Mesodermal cell (in vitro differentiated cells): ENCODE results near the gene IL12RB1. TPM values are rescaled to one million over a fixed set of nuclear protein-coding genes. Genes with fewer than 3 reads are reported as not detected.

Source experiments
- H3K27ac ChIP-seq: 2 replicates; pipeline ENCODE4 v1.7.0; 2013; ENCODE audit warnings: mild to moderate bottlenecking, low read depth, low read length, moderate library complexity; ENCODE audit not compliant: severe bottlenecking
- H3K36me3 ChIP-seq: 2 replicates; pipeline ENCODE4 v1.7.1; 2013; ENCODE audit warnings: mild to moderate bottlenecking, low read length, moderate library complexity; ENCODE audit not compliant: control insufficient read depth, insufficient read depth
- H3K4me1 ChIP-seq: one replicate; pipeline ENCODE4 v1.7.1; 2013; ENCODE audit warnings: mild to moderate bottlenecking, low read length; ENCODE audit not compliant: insufficient read depth, control insufficient read depth, poor library complexity, severe bottlenecking
- H3K4me3 ChIP-seq: 2 replicates; pipeline ENCODE4 v1.7.0; 2013; ENCODE audit warnings: low read length, control low read depth, mild to moderate bottlenecking; ENCODE audit not compliant: insufficient read depth, poor library complexity, severe bottlenecking; ENCODE audit errors: extremely low read depth
- H3K9me3 ChIP-seq: 2 replicates; pipeline ENCODE4 v1.7.1; 2013; ENCODE audit warnings: mild to moderate bottlenecking, low read length, moderate library complexity; ENCODE audit not compliant: control insufficient read depth
- WGBS, 2 experiments: methylation state at CpG; one replicate each; pipeline ENCODE4 v1.1.5; 2013; ENCODE audit warnings: missing lambda C conversion rate in 2 of 2; ENCODE audit not compliant: insufficient coverage in 2 of 2; 5-methylcytosine and 5-hydroxymethylcytosine counted together
- polyA plus RNA-seq, 2 experiments: library from polyadenylated mRNA; stranded (reverse); fragments of 50-300 nt; gene quantifications; one replicate each; pipeline ENCODE4 v1.2.3, GENCODE V29; 2013

The IL12RB1 gene
- polyA plus RNA-seq (2013, experiment 1 of 2): not detected
- not detected for polyA plus RNA-seq (2013, experiment 2 of 2)

DNA sequence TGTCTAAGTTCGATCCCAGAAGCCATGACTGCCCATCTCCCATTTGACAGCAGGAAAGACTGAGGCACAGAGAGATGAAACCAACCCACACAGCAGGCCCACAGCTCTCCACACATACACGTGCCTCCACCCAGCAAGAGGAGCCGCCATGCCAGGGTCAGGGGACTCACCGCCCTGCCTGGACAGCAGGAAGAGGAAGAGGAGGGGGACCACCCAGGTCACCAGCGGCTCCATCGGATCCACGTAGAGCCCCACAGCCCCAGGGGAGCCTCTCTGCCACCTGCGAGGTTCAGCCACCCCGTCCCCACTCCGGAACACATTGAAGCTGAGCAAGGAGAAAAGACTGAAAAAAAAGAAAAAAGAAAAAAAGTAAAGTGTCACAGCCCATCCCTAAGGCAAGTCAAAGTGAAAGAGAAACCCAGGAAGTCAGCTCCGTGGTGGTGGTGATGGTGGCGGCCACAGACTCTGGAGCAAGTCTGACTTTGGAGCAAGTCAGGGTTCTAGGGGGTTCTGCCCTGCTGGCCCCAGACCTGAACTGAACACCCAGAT lies at the start of gene IL12RB1:
TSS of gene IL12RB1 (minus strand) at position 345 of the 549 bp plus-strand sequence. CDS start at position 234, 111 bp downstream.
- Histone ChIP-seq H3K27ac (no peak within 1 kb of the TSS), H3K4me3 (no peak within 1 kb of the TSS), H3K9me3 (no peaks in the 10 kb centered on the region), H3K36me3 (no peaks in the 10 kb centered on the region), H3K4me1 (no peaks in the 10 kb centered on the region)
- WGBS, 2 experiments: 79 to 82% methylated on average over 9 to 10 of the region's 12 CpGs

DNA sequence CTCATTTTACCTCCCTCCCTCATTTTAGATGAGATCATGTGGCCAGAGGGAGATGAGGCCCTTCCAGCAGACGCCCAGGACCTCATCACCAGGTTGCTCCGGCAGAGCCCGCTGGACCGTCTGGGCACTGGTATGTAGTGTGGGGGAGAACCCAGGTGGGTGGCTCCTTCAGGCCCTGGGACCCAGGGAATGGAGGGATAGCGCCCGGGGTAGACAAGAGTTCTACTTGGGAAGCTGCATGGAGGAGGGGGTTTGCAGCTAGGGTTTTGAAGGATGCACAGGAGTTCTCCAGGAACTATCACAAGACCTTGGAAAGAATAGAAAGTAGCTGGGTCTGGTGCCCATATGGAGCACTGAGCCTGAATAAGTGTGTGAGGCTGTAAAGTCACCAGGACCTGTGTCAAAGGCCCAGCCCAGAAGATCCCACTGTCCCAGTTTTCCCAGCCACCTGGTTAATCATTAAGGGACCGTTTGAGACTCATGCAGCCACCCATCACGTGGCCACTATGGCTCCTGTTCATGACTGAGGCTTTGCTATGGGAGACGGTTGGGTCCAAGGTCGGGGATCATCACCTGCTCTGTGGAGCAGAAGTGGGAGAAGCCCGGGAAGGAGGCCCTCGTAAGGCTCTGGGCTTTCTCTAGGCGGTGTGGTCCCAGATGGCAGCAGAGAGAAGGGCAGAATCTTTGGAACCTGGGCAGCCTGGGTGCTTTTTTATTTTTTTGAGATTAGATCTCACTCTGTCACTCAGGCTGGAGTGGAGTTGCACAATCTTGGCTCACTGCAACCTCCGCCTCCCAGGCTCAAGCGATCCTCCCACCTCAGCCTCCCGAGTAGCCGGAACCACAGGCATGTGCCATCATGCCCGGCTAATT lies 49.2 kb upstream of the IL12RB1 start:
- Histone ChIP-seq H3K27ac (no peak overlapping the region), H3K36me3 (peaks cover 33% of the 10 kb centered on the region), H3K4me1 (no peaks in the 10 kb centered on the region), H3K9me3 (no peaks in the 10 kb centered on the region), H3K4me3 (no peak overlapping the region)
- 92 to 94% methylated on average over 16 to 17 of the region's 18 CpGs for WGBS, 2 experiments

DNA sequence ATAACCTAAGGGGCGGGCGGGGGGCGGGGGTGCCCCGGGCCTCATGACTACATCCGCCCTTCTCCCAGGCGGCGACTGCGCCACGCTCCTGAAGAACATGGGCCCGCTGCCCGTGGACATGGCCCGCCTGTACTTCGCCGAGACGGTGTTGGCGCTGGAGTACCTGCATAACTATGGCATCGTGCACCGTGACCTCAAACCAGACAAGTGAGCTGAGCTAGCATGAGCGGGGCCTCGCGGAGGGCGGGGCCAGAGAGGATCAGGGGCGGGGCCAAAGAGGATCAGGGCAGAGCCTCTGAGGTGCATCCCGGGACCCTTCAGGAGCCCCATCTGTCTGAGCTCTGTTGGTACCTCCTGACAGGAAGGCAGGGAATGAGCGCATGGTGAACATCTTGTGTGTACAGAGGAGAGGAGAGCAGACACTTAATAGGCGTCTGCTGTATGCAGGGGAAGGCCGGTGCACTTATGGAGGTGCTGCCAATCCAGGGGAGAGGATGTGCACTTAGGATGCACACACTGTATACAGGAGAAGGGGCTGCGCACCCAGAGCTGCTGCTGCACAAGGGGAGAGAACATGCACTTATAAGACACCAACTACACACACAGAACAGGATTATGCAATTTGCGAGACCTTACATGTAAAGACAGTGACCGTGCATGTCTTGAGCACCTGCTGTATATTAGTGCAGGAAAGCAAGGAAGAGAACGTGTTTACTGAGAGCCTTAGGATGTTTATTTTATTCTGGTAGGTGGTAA lies 45.3 kb upstream of the IL12RB1 start:
- Histone ChIP-seq H3K9me3 (no peaks in the 10 kb centered on the region), H3K4me3 (no peak overlapping the region), H3K36me3 (peaks cover 24% of the 10 kb centered on the region), H3K4me1 (no peaks in the 10 kb centered on the region), H3K27ac (no peak overlapping the region)
- 89 to 91% methylated on average over 29 to 30 of the region's 31 CpGs for WGBS, 2 experiments

DNA sequence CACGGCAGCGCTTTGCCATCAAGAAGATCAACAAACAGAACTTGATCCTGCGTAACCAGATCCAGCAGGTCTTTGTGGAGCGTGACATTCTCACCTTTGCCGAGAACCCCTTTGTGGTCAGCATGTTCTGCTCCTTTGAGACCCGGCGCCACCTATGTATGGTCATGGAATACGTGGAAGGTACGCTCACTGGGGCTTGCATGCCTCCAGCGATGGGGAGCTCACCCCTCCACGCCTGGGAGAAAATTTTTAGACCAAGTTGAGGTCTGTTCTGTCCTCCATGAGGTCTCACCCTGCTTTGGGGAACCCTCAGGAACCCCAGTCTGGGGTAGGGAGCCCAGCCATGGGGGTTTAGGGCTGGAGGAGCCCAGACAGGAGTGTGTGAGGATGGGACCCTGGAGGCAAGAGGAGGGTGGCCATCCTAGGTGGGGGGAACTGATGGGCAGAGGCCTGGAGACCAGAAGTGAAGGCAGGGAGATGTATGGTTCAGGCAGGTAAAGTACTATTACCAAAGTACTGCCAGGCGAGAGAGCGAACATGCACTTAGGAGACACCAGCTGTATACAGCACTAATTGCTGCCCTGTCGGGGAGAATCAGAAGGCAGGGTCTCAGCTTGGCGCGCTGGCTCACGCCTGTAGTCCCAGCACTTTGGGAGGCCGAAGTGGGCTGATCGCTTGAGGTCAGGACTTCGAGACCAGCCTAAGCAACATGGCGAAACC lies 43.9 kb upstream of the IL12RB1 start:
- 93 to 94% methylated on average over 21 of the region's 21 CpGs for WGBS, 2 experiments
- Histone ChIP-seq H3K9me3 (no peaks in the 10 kb centered on the region), H3K36me3 (peaks cover 24% of the 10 kb centered on the region), H3K27ac (no peak overlapping the region), H3K4me1 (no peaks in the 10 kb centered on the region), H3K4me3 (no peak overlapping the region)

DNA sequence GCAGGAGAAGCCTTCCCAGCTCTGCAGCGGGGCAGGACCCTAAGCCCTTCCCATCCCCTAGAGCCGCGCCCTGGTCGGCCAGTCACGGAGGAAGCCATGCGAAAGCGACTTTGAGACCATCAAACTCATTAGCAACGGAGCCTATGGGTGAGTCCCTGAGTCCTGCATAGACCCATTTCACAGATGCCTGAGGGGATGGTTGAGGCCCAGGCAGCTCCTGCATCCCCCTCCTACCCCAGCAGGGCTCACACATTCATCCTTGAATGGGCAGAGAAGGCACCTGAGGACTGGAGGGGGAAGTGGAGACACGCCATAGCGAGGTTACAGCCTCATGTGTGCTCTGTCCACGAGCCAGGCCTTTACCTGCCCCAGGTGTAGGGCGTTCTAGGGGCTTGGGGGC lies 42.1 kb upstream of the IL12RB1 start:
- 93 to 99% methylated on average over 11 to 12 of the region's 12 CpGs for WGBS, 2 experiments
- no peaks in the 10 kb centered on the region for H3K9me3 ChIP-seq
- no peak overlapping the region for H3K27ac ChIP-seq
- no peak overlapping the region for H3K4me3 ChIP-seq
- no peaks in the 10 kb centered on the region for H3K4me1 ChIP-seq
- peaks cover 19% of the 10 kb centered on the region for H3K36me3 ChIP-seq

GRCh38 chr19:18128044-18128443 lies 41.3 kb upstream of the IL12RB1 start:
- Histone ChIP-seq H3K9me3 (no peaks in the 10 kb centered on the region), H3K4me3 (no peak overlapping the region), H3K27ac (no peak overlapping the region), H3K4me1 (no peaks in the 10 kb centered on the region), H3K36me3 (peaks cover 24% of the 10 kb centered on the region)
- 92 to 100% methylated on average over 3 of the region's 3 CpGs for WGBS, 2 experiments

GRCh38 chr19:18126097-18126496 lies 39.4 kb upstream of the IL12RB1 start:
- H3K36me3 ChIP-seq: peaks cover 14% of the 10 kb centered on the region
- 88 to 89% methylated on average over 1 of the region's 2 CpGs for WGBS, 2 experiments
- H3K27ac ChIP-seq: no peak overlapping the region
- H3K4me1 ChIP-seq: no peaks in the 10 kb centered on the region
- H3K9me3 ChIP-seq: no peaks in the 10 kb centered on the region
- no peak overlapping the region for H3K4me3 ChIP-seq

DNA sequence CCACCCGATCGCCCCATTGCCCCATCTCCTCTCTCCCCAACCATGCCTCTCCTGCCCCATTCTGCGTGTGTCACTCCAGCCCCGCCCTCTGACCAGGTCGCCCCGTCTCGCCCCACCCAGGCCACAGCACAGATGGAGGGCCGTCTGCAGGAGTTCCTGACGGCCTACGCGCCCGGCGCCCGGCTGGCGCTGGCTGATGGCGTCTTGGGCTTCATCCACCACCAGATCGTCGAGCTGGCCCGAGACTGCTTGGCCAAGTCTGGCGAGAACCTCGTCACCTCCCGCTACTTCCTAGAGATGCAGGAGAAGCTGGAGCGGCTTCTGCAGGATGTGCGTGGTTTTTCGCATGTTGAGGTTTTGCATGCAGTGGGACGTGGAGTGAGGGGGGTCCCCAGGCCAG lies 37.1 kb upstream of the IL12RB1 start:
- H3K36me3 ChIP-seq: peaks cover 7% of the 10 kb centered on the region
- H3K4me1 ChIP-seq: no peaks in the 10 kb centered on the region
- H3K9me3 ChIP-seq: no peaks in the 10 kb centered on the region
- H3K4me3 ChIP-seq: no peak overlapping the region
- 87 to 95% methylated on average over 19 to 26 of the region's 26 CpGs for WGBS, 2 experiments
- no peak overlapping the region for H3K27ac ChIP-seq

- H3K4me3 ChIP-seq: no peak overlapping the region
- H3K9me3 ChIP-seq: no peaks in the 10 kb centered on the region
- peaks cover 7% of the 10 kb centered on the region for H3K36me3 ChIP-seq
- 96 to 97% methylated on average over 13 to 20 of the region's 27 CpGs for WGBS, 2 experiments
- no peak overlapping the region for H3K27ac ChIP-seq
- no peaks in the 10 kb centered on the region for H3K4me1 ChIP-seq
Observed at GRCh38 chr19:18122860-18123795, 36.4 kb upstream of the IL12RB1 start.
